D721Med (cell line): ENCODE measurements around the gene COPS3.
"Not testable (repeated sequence)": the region's sequence is repeated elsewhere in the genome, so short reads cannot be mapped to it uniquely, and the experiment has no call there.

ENCODE experiments used
- DNase-seq: peaks from one replicate; pipeline ENCODE4 v3.0.0; 2011; ENCODE audit warnings: low spot score; ENCODE audit not compliant: insufficient read length
- FAIRE-seq: peaks from 2 replicates; lab custom pipeline; 2011; peaks lifted over from hg19 to GRCh38; lab: Jason Lieb, UNC
- TF ChIP-seq, protein P1 (sequence below): IDR thresholded peaks from 2 replicates; pipeline ENCODE4 v1.5.1; 2012; ENCODE audit warnings: mild to moderate bottlenecking, control low read depth; ENCODE audit not compliant: insufficient read depth; ENCODE audit errors: missing control alignments

COPS3 gene

DNA sequence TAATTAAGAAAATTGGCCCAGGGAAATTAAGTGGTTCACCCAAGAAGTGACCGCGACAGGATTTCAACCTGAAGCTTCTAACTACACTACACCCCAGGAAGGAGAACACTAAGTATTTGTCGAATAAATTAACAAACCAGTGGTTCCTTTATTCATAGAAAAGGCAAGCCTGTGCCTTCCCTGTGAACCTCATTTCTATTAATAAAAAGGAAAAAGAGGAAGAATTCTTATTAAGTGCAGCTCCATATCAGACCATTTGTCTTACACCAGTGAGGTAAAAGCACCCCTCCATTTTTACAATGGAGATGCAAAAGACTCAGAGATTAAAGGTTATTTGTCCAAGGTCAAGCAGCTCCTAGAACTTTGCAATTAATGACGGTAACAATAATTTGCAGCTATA is 1.7 kb downstream of the COPS3 start:
- no peak for FAIRE-seq
- TF ChIP-seq, protein P1, sequence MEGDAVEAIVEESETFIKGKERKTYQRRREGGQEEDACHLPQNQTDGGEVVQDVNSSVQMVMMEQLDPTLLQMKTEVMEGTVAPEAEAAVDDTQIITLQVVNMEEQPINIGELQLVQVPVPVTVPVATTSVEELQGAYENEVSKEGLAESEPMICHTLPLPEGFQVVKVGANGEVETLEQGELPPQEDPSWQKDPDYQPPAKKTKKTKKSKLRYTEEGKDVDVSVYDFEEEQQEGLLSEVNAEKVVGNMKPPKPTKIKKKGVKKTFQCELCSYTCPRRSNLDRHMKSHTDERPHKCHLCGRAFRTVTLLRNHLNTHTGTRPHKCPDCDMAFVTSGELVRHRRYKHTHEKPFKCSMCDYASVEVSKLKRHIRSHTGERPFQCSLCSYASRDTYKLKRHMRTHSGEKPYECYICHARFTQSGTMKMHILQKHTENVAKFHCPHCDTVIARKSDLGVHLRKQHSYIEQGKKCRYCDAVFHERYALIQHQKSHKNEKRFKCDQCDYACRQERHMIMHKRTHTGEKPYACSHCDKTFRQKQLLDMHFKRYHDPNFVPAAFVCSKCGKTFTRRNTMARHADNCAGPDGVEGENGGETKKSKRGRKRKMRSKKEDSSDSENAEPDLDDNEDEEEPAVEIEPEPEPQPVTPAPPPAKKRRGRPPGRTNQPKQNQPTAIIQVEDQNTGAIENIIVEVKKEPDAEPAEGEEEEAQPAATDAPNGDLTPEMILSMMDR, result no peak
- no peak for DNase-seq

DNA sequence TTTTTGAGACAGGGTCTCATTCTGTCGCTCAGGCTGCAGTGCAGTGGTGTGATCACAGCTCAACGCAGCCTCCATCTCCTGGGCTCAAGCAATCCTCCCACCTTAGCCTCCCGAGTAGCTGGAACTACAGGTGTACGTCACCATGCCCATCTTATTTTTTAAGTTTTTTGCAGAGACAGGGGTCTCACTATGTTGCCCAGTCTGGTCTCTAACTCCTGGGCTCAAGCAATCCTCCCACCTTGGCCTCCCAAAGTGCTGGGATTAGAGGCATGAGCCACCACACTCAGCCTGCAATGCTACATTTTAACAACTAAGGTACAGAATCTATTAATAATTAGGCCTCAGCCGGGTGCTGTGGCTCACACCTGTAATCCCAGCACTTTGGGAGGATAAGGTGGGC is 3.6 kb downstream of the COPS3 start:
- FAIRE-seq, DNase-seq: not testable (repeated sequence)

GRCh38 chr17:17275971-17276370 is 5.1 kb downstream of the COPS3 start:
- TF ChIP-seq, protein P1, result no peak
- no peak for DNase-seq
- no peak for FAIRE-seq

DNA sequence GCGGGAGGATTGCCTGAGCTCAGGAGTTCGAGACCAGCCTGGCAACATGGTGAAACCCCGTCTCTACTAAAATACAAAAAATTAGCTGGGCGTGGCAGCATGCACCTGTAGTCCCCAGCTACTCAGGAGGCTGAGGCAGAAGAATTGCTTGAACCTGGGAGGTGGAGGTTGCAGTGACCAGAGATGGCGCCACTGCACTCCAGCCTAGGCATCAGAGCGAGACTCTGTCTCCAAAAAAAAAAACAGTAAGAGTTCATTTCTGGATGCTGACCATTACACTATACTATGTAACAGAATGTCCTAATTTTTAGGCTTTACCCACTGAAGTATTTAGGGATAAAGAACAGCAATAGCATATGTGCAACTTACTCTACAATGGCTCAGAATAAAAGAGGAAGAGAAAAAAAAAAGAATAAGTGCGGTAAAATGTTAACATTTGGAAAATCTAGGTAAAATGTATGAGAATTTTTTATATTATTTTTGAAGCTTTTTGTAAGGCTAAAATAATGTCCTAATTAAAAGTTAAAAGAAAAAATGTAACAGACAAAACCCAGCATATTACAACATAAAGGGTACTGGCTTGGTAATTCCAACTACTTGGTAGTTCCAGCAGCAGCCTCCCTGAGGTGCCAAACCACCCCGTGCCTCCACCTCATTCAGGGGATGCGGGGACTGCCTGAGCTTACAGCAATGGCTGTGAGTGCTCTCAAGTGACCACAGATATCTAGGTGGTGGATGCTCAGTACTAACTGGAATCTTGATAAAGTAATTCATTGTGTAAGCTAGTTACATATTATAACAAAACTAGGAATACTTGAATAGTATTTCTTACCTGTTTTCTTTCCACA is 10.9 kb downstream of the COPS3 start:
- TF ChIP-seq, protein P1, result no peak
- FAIRE-seq (no peak), DNase-seq (no peak)

DNA sequence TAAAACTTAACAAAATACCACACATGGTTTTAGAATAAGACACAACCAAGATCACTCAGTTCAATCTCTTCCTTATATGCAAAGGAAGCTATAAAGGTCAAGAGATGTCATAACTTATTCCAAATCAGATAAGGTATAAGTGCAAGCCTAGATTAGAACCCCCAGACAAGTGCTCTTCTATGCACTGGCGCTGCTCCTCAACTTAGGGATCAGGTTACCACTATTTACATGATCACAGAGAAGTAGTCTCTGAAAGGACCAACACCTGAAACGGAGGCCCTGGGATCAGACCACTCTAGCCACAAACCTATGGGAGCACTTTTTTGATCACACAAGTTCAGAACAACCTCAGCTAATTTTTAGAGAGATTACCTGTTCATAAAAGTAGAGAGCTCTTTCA is 16.6 kb downstream of the COPS3 start:
- DNase-seq (no peak), FAIRE-seq (no peak)
- TF ChIP-seq, protein P1, result no peak

GRCh38 chr17:17258998-17259397 is 22.0 kb downstream of the COPS3 start:
- FAIRE-seq (no peak), DNase-seq (no peak)
- TF ChIP-seq, protein P1, result no peak

GRCh38 chr17:17258011-17258410 is 23.0 kb downstream of the COPS3 start:
- TF ChIP-seq, protein P1, result no peak
- no peak for DNase-seq
- FAIRE-seq, result no peak
